H7 (cell line): Measurements from ENCODE around the gene RABGEF1. TPM values are rescaled to one million over a fixed set of nuclear protein-coding genes. Genes with fewer than 3 reads are reported as not detected.
"Not testable (repeated sequence)": the region's sequence is repeated elsewhere in the genome, so short reads cannot be mapped to it uniquely, and the experiment has no call there.

ENCODE experiments used
- DNase-seq: peaks from one replicate; pipeline ENCODE4 v3.0.0; 2012
- H3K27me3 ChIP-seq: 2 replicates; pipeline ENCODE4 v1.6.0; 2011; ENCODE audit warnings: mild to moderate bottlenecking, low read length; ENCODE audit not compliant: control insufficient read depth, insufficient read depth
- H3K36me3 ChIP-seq: replicated peaks from 2 replicates; pipeline ENCODE4 v1.5.1; 2011; ENCODE audit warnings: low read length; ENCODE audit not compliant: control insufficient read depth, insufficient read depth
- H3K4me3 ChIP-seq: 2 replicates; pipeline ENCODE4 v1.5.1; 2011; ENCODE audit warnings: low read depth, mild to moderate bottlenecking, control low read depth, low read length, moderate library complexity; ENCODE audit not compliant: insufficient read depth
- total RNA-seq: library from RNA; depleted of rRNA; stranded (reverse); fragments of >200 nt; shearing (Covaris generic); gene quantifications from 2 replicates; pipeline ENCODE4 v1.2.3, GENCODE V29; 2014

RABGEF1 gene
- total RNA-seq, 1 experiment from 2014 or later, result 16.6 TPM

DNA sequence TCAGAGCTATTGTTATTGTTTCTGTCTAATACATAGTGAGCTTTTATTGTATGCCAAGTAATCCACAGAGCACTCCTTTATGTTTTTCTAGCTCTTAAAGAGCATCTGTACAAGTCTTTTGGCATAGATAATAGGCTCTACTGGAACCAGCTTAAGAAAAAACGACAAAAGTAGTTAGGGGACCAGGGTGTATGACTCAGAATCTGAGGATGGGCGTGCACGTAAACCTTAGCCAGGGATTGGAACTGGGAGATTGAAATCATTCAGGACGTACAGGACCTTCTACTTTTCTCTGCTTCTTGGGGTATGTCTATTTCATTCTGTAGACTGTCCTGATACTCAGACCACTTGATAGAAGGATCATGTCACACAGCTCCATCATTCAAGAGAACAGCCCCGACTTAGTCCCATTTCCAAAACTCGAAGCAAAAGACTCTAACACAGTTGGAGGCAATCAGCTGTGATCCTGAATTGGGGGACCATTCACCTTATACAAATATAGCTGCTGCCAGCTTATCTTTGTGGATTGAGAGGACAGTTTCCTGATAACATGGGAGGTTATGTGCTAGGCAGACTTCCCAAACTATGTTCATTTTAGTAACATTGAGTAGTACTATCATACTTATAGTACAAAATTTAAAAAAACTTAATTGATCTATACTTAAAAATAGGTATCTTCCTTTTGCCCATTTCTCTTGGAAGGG, 24.9 kb downstream of the RABGEF1 start:
- not testable (repeated sequence) for H3K4me3 ChIP-seq, DNase-seq

DNA sequence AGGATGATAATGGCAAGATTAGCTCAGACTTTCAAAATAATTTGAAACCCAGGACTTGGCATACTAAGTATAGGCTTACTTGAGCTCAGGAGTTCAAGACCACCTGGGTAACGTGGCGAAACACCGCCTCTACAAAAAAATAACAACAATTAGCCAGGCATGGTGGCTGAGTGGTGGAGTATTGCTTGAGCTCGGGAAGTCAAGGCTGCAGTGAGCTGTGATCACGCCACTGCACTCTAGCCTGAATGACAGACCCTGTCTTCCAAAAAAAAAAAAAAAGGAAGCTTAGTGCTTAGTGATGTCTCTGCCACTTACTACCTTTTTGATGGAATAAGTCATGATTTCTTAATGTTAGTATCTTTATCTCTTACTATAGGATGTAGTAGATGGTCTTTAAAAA, 25.5 kb downstream of the RABGEF1 start:
- no peaks in the 10 kb centered on the region for H3K36me3 ChIP-seq
- no peak for DNase-seq
- H3K27me3 ChIP-seq, result no peaks in the 10 kb centered on the region
- H3K4me3 ChIP-seq, result no peak overlapping the region

More for the DNA sequence above, 24.9 kb downstream of the RABGEF1 start:
- not testable (repeated sequence) for H3K27me3 ChIP-seq, H3K36me3 ChIP-seq

DNA sequence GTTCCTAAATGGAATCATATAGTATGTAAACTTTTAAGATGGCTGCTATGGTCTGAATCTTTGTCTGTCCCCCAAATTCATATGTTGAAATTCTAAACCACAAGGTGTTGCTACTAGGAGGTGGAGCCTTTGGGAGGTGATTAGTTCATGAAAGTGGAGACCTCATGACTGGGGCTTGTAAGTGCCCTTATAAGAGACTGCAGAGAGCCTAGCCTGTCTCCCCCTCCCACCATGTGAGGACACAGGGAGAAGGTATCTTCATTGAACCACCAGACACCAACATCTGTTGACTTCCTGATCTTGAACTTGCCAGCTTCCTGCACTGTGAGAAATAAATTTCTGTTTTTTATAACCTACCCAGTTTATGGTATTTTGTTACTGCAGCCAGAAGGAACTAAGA, 27.0 kb downstream of the RABGEF1 start:
- DNase-seq, H3K36me3 ChIP-seq, H3K27me3 ChIP-seq, H3K4me3 ChIP-seq: not testable (repeated sequence)

DNA sequence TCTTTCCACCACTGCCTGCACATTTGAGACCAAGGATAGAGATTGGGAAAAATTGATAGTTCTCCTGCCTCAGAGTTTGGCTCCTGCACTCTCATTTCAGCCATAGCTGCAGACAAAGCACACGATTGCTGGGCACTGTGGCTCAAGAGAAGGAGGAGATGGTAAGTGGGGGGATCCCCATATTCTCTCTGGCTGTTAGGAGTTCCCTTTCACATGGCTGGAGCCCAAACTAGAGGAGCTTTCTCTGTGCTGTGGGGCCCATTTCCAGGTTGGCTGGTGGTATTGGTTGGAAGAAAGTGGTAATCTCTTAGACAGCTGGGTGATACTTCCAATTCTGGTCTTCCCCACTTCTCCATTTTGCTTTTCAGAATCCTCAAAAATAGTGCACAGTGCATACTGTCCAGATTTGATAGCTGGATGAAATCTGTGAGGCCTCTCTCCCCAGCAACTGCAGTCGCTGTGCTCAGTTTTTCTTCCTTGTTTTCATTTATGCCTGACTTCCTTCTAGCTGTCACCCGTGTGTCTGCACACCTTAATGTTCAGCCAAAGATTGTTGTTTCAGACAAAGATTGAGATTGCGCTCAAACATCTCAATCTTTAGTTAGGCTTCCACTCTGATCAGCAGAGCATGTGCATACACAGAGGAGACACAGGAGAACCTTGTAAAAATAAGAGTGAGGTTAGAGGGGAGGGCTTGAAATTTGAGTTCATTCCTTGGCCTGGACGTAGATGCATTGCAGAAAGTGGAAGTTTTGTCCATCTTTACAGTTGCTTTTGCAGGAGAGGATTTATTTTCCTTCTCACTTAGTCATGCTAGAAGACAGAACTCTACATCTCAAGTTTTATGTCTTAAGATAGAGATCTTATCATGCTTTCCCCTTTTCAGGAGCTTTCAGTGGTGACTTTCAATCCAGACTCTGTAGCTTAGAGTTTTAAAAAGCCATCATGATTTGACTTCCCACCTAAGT, 28.6 kb downstream of the RABGEF1 start:
- Histone ChIP-seq H3K36me3 (no peaks in the 10 kb centered on the region; the same call in 1 of the 2 replicates), H3K27me3 (no peaks in the 10 kb centered on the region), H3K4me3 (no peak overlapping the region)
- no peak for DNase-seq

DNA sequence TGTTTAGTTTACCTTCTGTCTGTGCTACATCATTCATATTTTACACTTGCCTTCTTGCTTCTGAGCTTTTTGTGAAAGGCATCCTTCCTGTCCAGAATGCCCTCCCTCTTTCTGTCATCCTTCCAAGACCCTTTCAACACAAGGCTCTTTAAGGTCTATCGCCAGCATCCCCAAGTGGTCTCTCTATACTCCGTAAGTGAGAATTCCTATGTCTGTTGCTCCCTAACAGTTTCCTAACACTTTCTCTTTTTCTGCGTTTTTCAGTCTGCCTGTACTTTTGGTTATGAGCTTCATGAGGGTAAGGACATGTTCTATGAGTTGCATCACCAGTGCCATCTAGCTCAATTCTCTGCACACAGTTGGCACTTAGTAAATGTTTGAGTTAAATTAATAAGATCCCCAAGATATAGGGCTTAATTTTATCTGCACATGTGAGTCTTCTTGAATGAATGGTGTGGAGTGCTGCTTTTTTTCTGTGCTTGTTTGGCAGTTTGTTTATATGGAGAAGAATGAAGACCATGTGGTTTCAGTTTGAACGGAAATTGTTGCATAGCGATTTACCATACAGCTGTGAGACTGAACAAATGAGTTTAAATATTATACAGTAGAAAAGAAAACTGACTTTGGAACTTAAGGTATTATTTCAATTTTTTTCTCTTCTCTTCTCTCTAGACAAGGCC, 29.4 kb downstream of the RABGEF1 start:
- no peak for DNase-seq
- H3K36me3 ChIP-seq, result no peaks in the 10 kb centered on the region; the same call in 1 of the 2 replicates
- no peaks in the 10 kb centered on the region for H3K27me3 ChIP-seq
- H3K4me3 ChIP-seq, result no peak overlapping the region

DNA sequence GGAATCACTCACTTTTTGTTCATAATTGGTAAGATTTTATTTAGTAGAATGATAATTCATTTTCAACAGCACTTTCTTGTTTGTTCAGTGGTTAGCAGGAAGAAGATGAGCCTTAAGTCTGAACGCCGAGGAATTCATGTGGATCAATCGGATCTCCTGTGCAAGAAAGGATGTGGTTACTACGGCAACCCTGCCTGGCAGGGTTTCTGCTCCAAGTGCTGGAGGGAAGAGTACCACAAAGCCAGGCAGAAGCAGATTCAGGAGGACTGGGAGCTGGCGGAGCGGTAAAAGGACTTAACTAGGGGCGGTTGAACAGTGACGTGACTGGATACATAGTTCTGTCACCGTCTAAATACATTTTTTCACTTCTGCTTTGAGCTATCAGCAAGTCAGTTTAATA, 31.3 kb downstream of the RABGEF1 start:
- no peaks in the 10 kb centered on the region; the same call in 1 of the 2 replicates for H3K36me3 ChIP-seq
- H3K27me3 ChIP-seq, result no peaks in the 10 kb centered on the region
- no peak for DNase-seq
- H3K4me3 ChIP-seq, result no peak overlapping the region

DNA sequence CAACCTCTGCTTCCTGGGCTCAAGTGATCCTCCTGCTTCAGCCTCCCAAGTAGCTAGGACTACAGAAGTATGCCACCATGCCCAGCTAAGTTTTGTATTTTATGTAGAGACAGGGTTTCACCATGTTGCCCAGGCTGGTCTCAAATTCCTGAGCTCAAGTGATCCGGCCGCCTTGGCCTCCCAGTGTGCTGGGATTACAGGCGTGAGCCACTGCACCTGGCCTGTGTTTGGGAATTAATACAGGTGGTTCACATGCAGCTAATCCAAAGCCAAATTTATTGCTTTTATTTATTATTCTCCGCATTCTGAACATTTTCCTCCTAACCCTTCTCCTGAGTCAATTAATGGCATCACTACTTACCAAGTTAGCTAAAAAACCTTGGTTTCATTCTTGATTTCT, 33.2 kb downstream of the RABGEF1 start:
- not testable (repeated sequence) for H3K4me3 ChIP-seq, H3K36me3 ChIP-seq, DNase-seq, H3K27me3 ChIP-seq

DNA sequence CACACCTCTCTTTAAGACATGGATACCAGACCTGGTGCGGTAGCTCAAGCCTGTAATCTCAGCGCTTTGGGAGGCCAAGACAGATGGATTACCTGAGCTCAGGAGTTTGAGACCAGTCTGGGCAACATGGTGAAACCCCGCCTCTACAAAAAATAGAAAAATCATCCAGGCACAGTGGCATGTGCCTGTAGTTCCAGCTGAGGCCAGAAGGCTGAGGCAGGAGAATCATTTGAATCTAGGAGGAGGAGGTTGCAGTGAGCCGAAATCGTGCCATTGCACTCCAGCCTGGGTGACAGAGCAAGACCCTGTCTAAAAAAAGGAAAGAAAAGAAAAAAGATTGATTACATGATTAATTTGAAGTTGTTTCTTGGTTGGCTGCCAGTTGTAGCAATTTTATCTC, 35.9 kb downstream of the RABGEF1 start:
- DNase-seq, H3K27me3 ChIP-seq, H3K4me3 ChIP-seq, H3K36me3 ChIP-seq: not testable (repeated sequence)

DNA sequence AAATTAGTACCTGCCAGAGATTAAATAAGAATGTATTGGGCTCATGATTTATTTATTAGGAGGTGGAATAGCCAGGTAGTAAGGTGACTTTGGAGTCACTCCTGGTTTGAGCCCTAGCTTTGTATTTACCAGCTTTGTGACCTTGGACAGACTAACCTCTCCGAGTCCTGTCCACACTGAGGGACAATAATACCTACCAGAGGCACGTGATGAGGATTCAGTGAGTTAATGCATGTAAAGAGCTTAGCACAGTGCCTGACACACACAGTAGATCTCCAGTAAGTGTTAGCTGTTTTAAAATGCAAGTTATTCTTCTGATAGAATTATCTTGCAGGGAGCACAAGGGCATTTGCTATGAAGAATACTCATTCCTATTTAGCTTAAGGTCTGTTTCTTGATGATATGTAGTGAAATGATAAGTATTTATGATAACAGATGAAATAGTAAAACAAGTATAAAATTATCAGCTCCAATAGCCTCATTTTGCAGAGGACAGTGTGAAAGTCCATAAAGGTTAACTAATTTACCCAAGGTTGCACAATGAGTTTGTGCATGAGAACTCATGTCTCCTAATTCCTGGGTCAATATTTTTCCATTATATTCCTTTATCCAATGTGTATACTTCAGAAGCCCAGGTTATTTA, 36.4 kb downstream of the RABGEF1 start:
- Histone ChIP-seq H3K27me3 (no peaks in the 10 kb centered on the region), H3K4me3 (no peak overlapping the region), H3K36me3 (no peaks in the 10 kb centered on the region; the same call in none of the 2 replicates)
- no peak for DNase-seq

DNA sequence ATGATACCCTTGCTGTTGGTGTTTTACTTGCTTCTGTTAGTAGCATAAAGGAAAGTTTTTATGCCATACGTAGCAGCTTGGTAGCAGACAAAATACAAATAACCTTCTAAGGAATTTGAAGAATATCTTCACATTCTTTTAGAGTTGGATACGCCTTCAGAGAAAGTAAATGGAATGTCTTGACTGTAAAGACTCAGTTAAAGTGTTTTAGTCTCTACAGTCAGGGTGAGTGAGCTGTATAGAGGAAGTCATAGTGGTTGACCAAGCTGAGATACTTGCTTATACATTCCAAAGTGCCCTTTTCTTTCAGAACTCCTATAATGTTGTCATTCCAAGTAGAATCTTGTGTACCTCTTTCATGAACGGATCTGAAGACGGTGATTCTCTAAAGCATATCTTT, 37.7 kb downstream of the RABGEF1 start:
- no peak for DNase-seq
- Histone ChIP-seq H3K4me3 (no peak overlapping the region), H3K27me3 (no peaks in the 10 kb centered on the region), H3K36me3 (no peaks in the 10 kb centered on the region; the same call in none of the 2 replicates)

DNA sequence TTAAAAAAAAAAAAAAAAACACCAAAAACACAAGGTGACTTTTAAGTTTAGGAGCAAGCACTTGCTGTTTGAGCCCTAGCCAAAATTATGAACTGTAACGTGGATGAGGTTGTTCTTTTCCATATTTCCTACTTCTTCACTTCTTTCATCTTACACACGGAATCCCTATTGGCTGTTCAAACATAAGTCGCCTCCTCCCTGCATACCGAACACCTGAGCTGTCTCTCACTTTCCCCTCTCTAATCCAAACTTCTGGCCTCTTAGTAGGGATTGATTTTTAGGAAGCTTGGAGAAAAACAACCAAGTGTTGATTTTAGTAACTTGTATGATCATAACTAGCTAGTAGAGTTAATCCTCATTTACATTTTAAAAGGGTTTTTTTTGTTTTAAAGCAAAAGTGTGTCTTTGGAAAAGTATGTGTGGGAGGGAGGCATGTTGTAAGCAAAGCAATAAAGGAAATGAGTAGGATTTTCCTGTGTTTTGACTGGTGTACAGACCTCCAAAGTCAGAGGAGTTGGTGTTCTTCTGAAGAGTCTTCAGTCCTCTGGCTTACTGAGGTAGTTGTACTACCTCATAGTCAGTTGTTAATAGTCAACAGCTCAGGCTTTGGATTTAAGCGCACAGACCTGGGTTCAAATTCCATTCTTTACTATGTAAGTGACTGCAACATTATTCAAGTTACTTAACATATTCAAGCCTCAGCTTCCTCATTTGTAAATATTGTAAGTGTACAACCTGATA, 39.3 kb downstream of the RABGEF1 start:
- Histone ChIP-seq H3K36me3 (no peaks in the 10 kb centered on the region; the same call in 1 of the 2 replicates), H3K4me3 (no peak overlapping the region)
- DNase-seq, result no peak

DNA sequence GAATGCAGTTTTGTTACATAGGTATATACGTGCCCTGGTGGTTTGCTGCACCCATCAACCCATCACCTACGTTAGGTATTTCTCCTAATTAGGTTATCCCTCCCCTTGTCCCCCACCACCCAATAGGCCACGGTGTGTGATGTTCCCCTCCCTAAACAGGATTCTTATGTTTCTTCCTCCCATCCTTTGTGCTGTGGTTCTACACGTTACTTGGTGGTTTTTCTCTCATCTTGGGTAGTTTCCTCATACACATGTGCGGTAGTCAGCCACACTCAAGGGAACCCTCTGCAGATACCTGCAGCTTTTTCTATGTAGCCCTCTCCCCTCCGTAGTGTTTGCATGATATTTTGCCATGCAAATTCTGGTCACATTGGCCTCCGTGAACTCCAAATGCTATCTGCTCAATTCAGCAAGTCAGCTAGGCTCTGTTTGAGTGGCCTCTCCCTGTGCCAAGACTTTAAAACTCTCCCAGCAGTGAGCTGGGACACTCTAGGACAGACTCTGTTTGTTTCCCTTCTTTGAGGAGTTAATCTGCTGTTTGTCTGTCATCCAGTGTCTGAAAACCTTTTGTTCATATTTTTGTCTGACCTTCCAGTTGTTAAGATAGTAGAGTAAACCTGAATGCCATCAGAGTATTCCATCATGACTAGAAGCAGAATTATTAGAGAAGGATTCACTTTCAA, 41.0 kb downstream of the RABGEF1 start:
- DNase-seq, result no peak
- H3K36me3 ChIP-seq, result no peaks in the 10 kb centered on the region; the same call in 1 of the 2 replicates
- no peak overlapping the region for H3K4me3 ChIP-seq
- H3K27me3 ChIP-seq, result no peaks in the 10 kb centered on the region

More for the DNA sequence above, 39.3 kb downstream of the RABGEF1 start:
- H3K27me3 ChIP-seq, result no peaks in the 10 kb centered on the region

DNA sequence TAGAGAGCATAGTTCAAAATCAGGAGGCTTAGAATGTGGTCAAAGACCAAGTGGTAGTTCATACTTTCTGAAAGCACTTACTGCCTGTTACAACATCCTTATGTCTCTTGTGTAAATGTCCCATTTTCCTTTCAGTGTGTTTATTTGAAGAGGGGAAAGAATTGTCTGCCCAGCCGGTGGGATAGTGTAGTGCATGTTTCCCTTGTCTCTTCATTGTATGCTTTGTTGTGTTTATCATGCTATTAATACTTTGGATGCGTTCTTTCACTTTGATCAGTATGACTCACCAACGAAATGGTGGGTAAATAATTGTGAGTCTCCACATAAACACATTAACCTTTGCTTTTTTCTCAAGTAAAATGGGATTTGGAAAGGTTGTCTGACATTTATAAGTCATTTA, 42.3 kb downstream of the RABGEF1 start:
- H3K36me3 ChIP-seq, DNase-seq, H3K4me3 ChIP-seq, H3K27me3 ChIP-seq: not testable (repeated sequence)
